ENCODE measurements around the gene SEMA3E. TPM values are rescaled to one million over a fixed set of nuclear protein-coding genes. Genes with fewer than 3 reads are reported as not detected.

The SEMA3E gene
- total RNA-seq (2014; rRNA removed; shearing (Covaris generic)): 0.61 and 2.9 TPM in 2 replicates

GRCh38 chr7:83648464-83649241 is at the start of gene SEMA3E:
SEMA3E (minus strand) TSS chr7:83649139.

Small RNA genes within 50 kb of the gene (small RNA-seq; reads per million reads assigned to genes)
- gene AC079987.1: not detected

Data from A375 (cell line).